HEK293 (cell line): ENCODE results near the gene RIMS1.

ENCODE experiments used
- CTCF ChIA-PET: fragments of 350-600 bp; formaldehyde crosslinking; extraction: SDS; loops from one replicate; lab custom pipeline; 2021; ENCODE audit warnings: antibody characterized with exemption; lab: Yijun Ruan, JAX
- POLR2A ChIA-PET: fragments of 300-600 bp; formaldehyde crosslinking; extraction: SDS; loops from one replicate; lab custom pipeline; 2020; ENCODE audit warnings: antibody characterized with exemption, inconsistent platforms; lab: Yijun Ruan, JAX
- H3K27ac ChIP-seq: fragments of 200-500 bp; sonication (Bioruptor generic); 2 replicates; pipeline ENCODE4 v1.5.1; 2014; ENCODE audit warnings: low read depth, low read length, control low read depth, inconsistent platforms; ENCODE audit errors: extremely low read depth
- H3K36me3 ChIP-seq, 2 experiments: fragments of 200-500 bp in 1 of 2; sonication (Bioruptor generic) in 1 of 2; 1 replicate in 1 of 2; 2 replicates in 1 of 2; pipeline ENCODE4 v1.5.1; 2014 to 2017; ENCODE audit warnings: inconsistent platforms in 2 of 2, low read length in 2 of 2; ENCODE audit not compliant: control insufficient read depth in 2 of 2, insufficient read depth in 1 of 2
- H3K4me1 ChIP-seq: fragments of 200-500 bp; sonication (Bioruptor generic); 2 replicates; pipeline ENCODE4 v1.5.1; 2014; ENCODE audit warnings: mild to moderate bottlenecking, low read length, inconsistent platforms; ENCODE audit not compliant: control insufficient read depth, insufficient read depth
- H3K4me3 ChIP-seq: 2 replicates; pipeline ENCODE4 v1.5.1; 2011; ENCODE audit warnings: low read depth, mild to moderate bottlenecking, control low read depth, low read length, moderate library complexity
- H3K9me3 ChIP-seq: fragments of 200-500 bp; sonication (Bioruptor generic); 2 replicates; pipeline ENCODE4 v1.5.1; 2014; ENCODE audit warnings: low read depth, low read length, inconsistent platforms; ENCODE audit not compliant: control insufficient read depth, insufficient read depth
- AEBP2 ChIP-seq: fragments of 450-650 bp; formaldehyde crosslinking; IDR thresholded peaks from 2 replicates; pipeline ENCODE4 v1.5.1; 2016; ENCODE audit warnings: missing biosample characterization, missing genetic modification characterization, borderline replicate concordance
- FEZF1 ChIP-seq: fragments of 450-650 bp; formaldehyde crosslinking; IDR thresholded peaks from 2 replicates; pipeline ENCODE4 v1.5.1; 2016; ENCODE audit warnings: missing biosample characterization, missing genetic modification characterization
- GLI4 ChIP-seq: fragments of 450-650 bp; formaldehyde crosslinking; IDR thresholded peaks from 2 replicates; pipeline ENCODE4 v1.5.1; 2016; ENCODE audit warnings: missing biosample characterization, missing genetic modification characterization
- HOXA7 ChIP-seq: sonication (generic); formaldehyde crosslinking; IDR thresholded peaks from 2 replicates; pipeline ENCODE4 v1.8.1; 2022; ENCODE audit warnings: missing genetic modification reagents, borderline replicate concordance
- INSM2 ChIP-seq: fragments of 450-650 bp; formaldehyde crosslinking; IDR thresholded peaks from 2 replicates; pipeline ENCODE4 v1.5.1; 2016; ENCODE audit warnings: missing biosample characterization, missing genetic modification characterization
- SCRT2 ChIP-seq: fragments of 450-650 bp; formaldehyde crosslinking; IDR thresholded peaks from 2 replicates; pipeline ENCODE4 v1.5.1; 2016; ENCODE audit warnings: missing biosample characterization, missing genetic modification characterization
- TSHZ1 ChIP-seq: fragments of 450-650 bp; formaldehyde crosslinking; IDR thresholded peaks from 2 replicates; pipeline ENCODE4 v1.5.1; 2016; ENCODE audit warnings: missing biosample characterization, missing genetic modification characterization, borderline replicate concordance
- ZBTB20 ChIP-seq: fragments of 450-650 bp; formaldehyde crosslinking; IDR thresholded peaks from 2 replicates; pipeline ENCODE4 v1.5.1; 2016; ENCODE audit warnings: missing biosample characterization, missing genetic modification characterization
- ZBTB8A ChIP-seq: fragments of 450-650 bp; formaldehyde crosslinking; IDR thresholded peaks from 2 replicates; pipeline ENCODE4 v1.5.1; 2016; ENCODE audit warnings: missing biosample characterization, missing genetic modification characterization
- ZNF266 ChIP-seq: fragments of 450-650 bp; formaldehyde crosslinking; IDR thresholded peaks from 2 replicates; pipeline ENCODE4 v1.5.1; 2016; ENCODE audit warnings: missing biosample characterization, missing genetic modification characterization, low read depth
- ZNF302 ChIP-seq: fragments of 450-650 bp; formaldehyde crosslinking; IDR thresholded peaks from 2 replicates; pipeline ENCODE4 v1.5.1; 2016; ENCODE audit warnings: missing biosample characterization, missing genetic modification characterization, low read depth
- ZNF341 ChIP-seq: fragments of 450-650 bp; formaldehyde crosslinking; IDR thresholded peaks from 2 replicates; pipeline ENCODE4; 2016; ENCODE audit warnings: low read depth, missing biosample characterization, missing genetic modification characterization
- ZNF37A ChIP-seq: fragments of 450-650 bp; IDR thresholded peaks from 2 replicates; pipeline ENCODE4 v1.5.1; 2018; ENCODE audit warnings: missing biosample characterization, missing genetic modification characterization
- ZNF560 ChIP-seq: fragments of 450-650 bp; formaldehyde crosslinking; IDR thresholded peaks from 2 replicates; pipeline ENCODE4 v1.5.1; 2017; ENCODE audit warnings: missing biosample characterization, missing genetic modification characterization, borderline replicate concordance
- ZNF621 ChIP-seq: fragments of 450-650 bp; formaldehyde crosslinking; IDR thresholded peaks from 2 replicates; pipeline ENCODE4 v1.5.1; 2017; ENCODE audit warnings: missing biosample characterization, missing genetic modification characterization
- ZNF645 ChIP-seq: fragments of 450-650 bp; formaldehyde crosslinking; IDR thresholded peaks from 2 replicates; pipeline ENCODE4; 2016; ENCODE audit warnings: missing biosample characterization, missing genetic modification characterization
- ZNF76 ChIP-seq: fragments of 450-650 bp; formaldehyde crosslinking; IDR thresholded peaks from 2 replicates; pipeline ENCODE4; 2016; ENCODE audit warnings: low read depth, missing biosample characterization, missing genetic modification characterization, borderline replicate concordance
- ZNF777 ChIP-seq: fragments of 450-650 bp; formaldehyde crosslinking; IDR thresholded peaks from 2 replicates; pipeline ENCODE4 v1.5.1; 2017; ENCODE audit warnings: missing biosample characterization, missing genetic modification characterization, borderline replicate concordance

RIMS1 gene

GRCh38 chr6:72414657-72415056 lies 528.3 kb downstream of the RIMS1 start (continued):
- no peak for TF ChIP-seq HOXA7 (CRISPR knock-in tag)

GRCh38 chr6:72416744-72417465 lies 530.6 kb downstream of the RIMS1 start:
- Histone ChIP-seq H3K27ac (no peak overlapping the region), H3K9me3 (no peaks in the 10 kb centered on the region), H3K4me1 (no peaks in the 10 kb centered on the region), H3K4me3 (no peak overlapping the region), H3K36me3 (no peaks in the 10 kb centered on the region)
- ChIA-PET POLR2A (no interaction called here), CTCF (interaction anchor here (0.9 to 3.4 kb wide), 5 partner anchors 15 to 921 kb away, joined by 3 to 23 read pairs (median 4); no protein-coding TSS in a partner anchor)
- TF ChIP-seq ZNF266 (tag by site-specific recombination) (no peak), SCRT2 (tag by site-specific recombination) (no peak), ZNF645 (no peak), ZNF560 (tag by site-specific recombination) (no peak), ZNF777 (tag by site-specific recombination) (no peak), ZNF621 (tag by site-specific recombination) (no peak), ZNF302 (tag by site-specific recombination) (no peak), ZNF37A (tag by site-specific recombination) (no peak), ZNF341 (tag by site-specific recombination) (no peak), ZNF76 (tag by site-specific recombination) (no peak), FEZF1 (no peak), INSM2 (tag by site-specific recombination) (no peak), ZBTB20 (no peak), AEBP2 (tag by site-specific recombination) (no peak)

GRCh38 chr6:72417759-72418158 lies 531.4 kb downstream of the RIMS1 start:
- Histone ChIP-seq H3K4me3 (no peak overlapping the region), H3K36me3 (no peaks in the 10 kb centered on the region), H3K27ac (no peak overlapping the region), H3K4me1 (no peaks in the 10 kb centered on the region), H3K9me3 (no peaks in the 10 kb centered on the region)
- CTCF ChIA-PET: interaction anchor here (0.6 to 3.4 kb wide), 9 partner anchors 9 to 921 kb away, joined by 3 to 23 read pairs (median 3); no protein-coding TSS in a partner anchor
- POLR2A ChIA-PET: no interaction called here
- TF ChIP-seq TSHZ1 (no peak), GLI4 (tag by site-specific recombination) (no peak), ZBTB8A (tag by site-specific recombination) (no peak)
